H9 (cell line): ENCODE data around the gene CTNNA3. TPM values are rescaled to one million over a fixed set of nuclear protein-coding genes. Genes with fewer than 3 reads are reported as not detected.

Experiments
- DNase-seq: peaks from one replicate; pipeline ENCODE4 v3.0.0-alpha.2; 2017
- H2AFZ ChIP-seq: one replicate; pipeline ENCODE4 v1.6.1; 2013; ENCODE audit warnings: mild to moderate bottlenecking, low read length, control low read depth, moderate library complexity
- H2AK5ac ChIP-seq: 2 replicates; pipeline ENCODE4 v1.6.1; 2013; ENCODE audit warnings: low read length, control low read depth, mixed read lengths; ENCODE audit not compliant: insufficient read length
- H2BK120ac ChIP-seq: one replicate; pipeline ENCODE4 v1.6.1; 2013; ENCODE audit warnings: low read depth, mild to moderate bottlenecking, low read length, control low read depth, inconsistent platforms; ENCODE audit not compliant: poor library complexity, severe bottlenecking
- H2BK12ac ChIP-seq: 2 replicates; pipeline ENCODE4 v1.6.1; 2013; ENCODE audit warnings: low read length, control low read depth, mixed read lengths, low read depth; ENCODE audit not compliant: insufficient read length
- H2BK15ac ChIP-seq: 2 replicates; pipeline ENCODE4 v1.6.1; 2013; ENCODE audit warnings: low read depth, low read length, control low read depth
- H2BK20ac ChIP-seq: one replicate; pipeline ENCODE4 v1.6.1; 2013; ENCODE audit warnings: low read depth, mild to moderate bottlenecking, low read length, control low read depth, inconsistent platforms; ENCODE audit not compliant: poor library complexity, severe bottlenecking
- H2BK5ac ChIP-seq: 2 replicates; pipeline ENCODE4 v1.6.1; 2013; ENCODE audit warnings: low read length, control low read depth, mixed read lengths; ENCODE audit not compliant: insufficient read length
- H3K14ac ChIP-seq: 2 replicates; pipeline ENCODE4 v1.6.1; 2013; ENCODE audit warnings: low read length, control low read depth; ENCODE audit not compliant: insufficient read depth
- H3K18ac ChIP-seq: 2 replicates; pipeline ENCODE4 v1.6.1; 2013; ENCODE audit warnings: low read depth, mild to moderate bottlenecking, mixed read lengths, low read length, control low read depth; ENCODE audit not compliant: insufficient read length
- H3K23ac ChIP-seq: 2 replicates; pipeline ENCODE4 v1.6.1; 2013; ENCODE audit warnings: low read length, control low read depth, mixed read lengths, low read depth; ENCODE audit not compliant: insufficient read length
- H3K23me2 ChIP-seq: 2 replicates; pipeline ENCODE4 v1.6.1; 2013; ENCODE audit warnings: low read depth, mild to moderate bottlenecking, mixed read lengths, low read length, control low read depth; ENCODE audit not compliant: insufficient read length, poor library complexity, severe bottlenecking
- H3K27ac ChIP-seq: 2 replicates; pipeline ENCODE4 v1.5.1; 2013; ENCODE audit warnings: low read length, control low read depth, mixed read lengths, low read depth; ENCODE audit not compliant: insufficient read length
- H3K27me3 ChIP-seq: 2 replicates; pipeline ENCODE4 v1.6.1; 2013; ENCODE audit warnings: low read length, control low read depth, inconsistent platforms; ENCODE audit not compliant: insufficient read depth
- H3K4ac ChIP-seq: 2 replicates; pipeline ENCODE4 v1.6.1; 2013; ENCODE audit warnings: low read depth, mild to moderate bottlenecking, control low read depth, inconsistent platforms, low read length, moderate library complexity
- H3K4me1 ChIP-seq: 2 replicates; pipeline ENCODE4 v1.6.1; 2013; ENCODE audit warnings: low read length, control low read depth, inconsistent platforms; ENCODE audit not compliant: insufficient read depth
- H3K4me2 ChIP-seq: 2 replicates; pipeline ENCODE4 v1.6.1; 2013; ENCODE audit warnings: low read length, control low read depth, mixed read lengths; ENCODE audit not compliant: insufficient read length, insufficient read depth
- H3K56ac ChIP-seq: 2 replicates; pipeline ENCODE4 v1.6.1; 2013; ENCODE audit warnings: low read depth, mild to moderate bottlenecking, mixed read lengths, low read length, control low read depth; ENCODE audit not compliant: insufficient read length
- H3K79me1 ChIP-seq: 2 replicates; pipeline ENCODE4 v1.6.1; 2013; ENCODE audit warnings: low read depth, mild to moderate bottlenecking, moderate library complexity, low read length, control low read depth, inconsistent platforms; ENCODE audit not compliant: insufficient read depth, poor library complexity, severe bottlenecking
- H3K79me2 ChIP-seq: 2 replicates; pipeline ENCODE4 v1.6.1; 2013; ENCODE audit warnings: low read length, control low read depth, inconsistent platforms; ENCODE audit not compliant: insufficient read depth
- H3K9ac ChIP-seq: 2 replicates; pipeline ENCODE4 v1.6.1; 2013; ENCODE audit warnings: low read length, control low read depth, mixed read lengths; ENCODE audit not compliant: insufficient read length; ENCODE audit errors: extremely low read depth
- H3K9me3 ChIP-seq: one replicate; pipeline ENCODE4 v1.6.1; 2013; ENCODE audit warnings: low read depth, low read length, inconsistent platforms; ENCODE audit not compliant: control insufficient read depth
- H3T11ph ChIP-seq: one replicate; pipeline ENCODE4 v1.6.1; 2013; ENCODE audit warnings: mild to moderate bottlenecking, low read length, control low read depth, inconsistent platforms
- H4K20me1 ChIP-seq: one replicate; pipeline ENCODE4 v1.6.1; 2013; ENCODE audit not compliant: control insufficient read depth, insufficient read length, insufficient read depth
- H4K5ac ChIP-seq: 2 replicates; pipeline ENCODE4 v1.6.1; 2013; ENCODE audit warnings: low read depth, mild to moderate bottlenecking, mixed read lengths, low read length, control low read depth; ENCODE audit not compliant: insufficient read length
- H4K8ac ChIP-seq: replicated peaks from 2 replicates; pipeline ENCODE4 v1.6.1; 2013; ENCODE audit warnings: low read length, control low read depth, mixed read lengths, low read depth; ENCODE audit not compliant: insufficient read length
- H4K91ac ChIP-seq: 2 replicates; pipeline ENCODE4 v1.6.1; 2013; ENCODE audit warnings: low read depth, mild to moderate bottlenecking, moderate library complexity, mixed read lengths, low read length, control low read depth; ENCODE audit not compliant: insufficient read length
- H3K27ac Mint-ChIP-seq, 3 experiments: 2 replicates in 2 of 3; 3 replicates in 1 of 3; pipeline ENCODE4 v1.8.0; 2020 to 2021; ENCODE audit warnings: mixed read lengths in 3 of 3, mild to moderate bottlenecking in 1 of 3, moderate library complexity in 1 of 3
- H3K27me3 Mint-ChIP-seq: 2 replicates; pipeline ENCODE4 v1.8.0; 2021; ENCODE audit warnings: low read depth, mild to moderate bottlenecking, moderate library complexity, mixed read lengths
- H3K36me3 Mint-ChIP-seq, 3 experiments: 2 replicates in 2 of 3; 3 replicates in 1 of 3; pipeline ENCODE4 v1.8.0; 2020 to 2021; ENCODE audit warnings: low read depth in 3 of 3, mixed read lengths in 3 of 3; ENCODE audit not compliant: insufficient read depth in 1 of 3
- H3K4me1 Mint-ChIP-seq, 2 experiments: 2 replicates each; pipeline ENCODE4 v1.8.0; 2020; ENCODE audit warnings: mixed read lengths in 2 of 2
- H3K4me3 Mint-ChIP-seq, 2 experiments: 2 replicates in 1 of 2; 3 replicates in 1 of 2; pipeline ENCODE4 v1.8.0; 2020 to 2021; ENCODE audit warnings: mild to moderate bottlenecking in 2 of 2, mixed read lengths in 2 of 2, moderate library complexity in 1 of 2
- H3K9me3 Mint-ChIP-seq, 2 experiments: 2 replicates in 1 of 2; 3 replicates in 1 of 2; pipeline ENCODE4 v1.8.0; 2020; ENCODE audit warnings: mild to moderate bottlenecking in 2 of 2, mixed read lengths in 2 of 2, moderate library complexity in 1 of 2
- CTCF ChIP-seq: fragments of 200-600 bp; sonication (generic); conservative IDR thresholded peaks from 3 replicates; pipeline ENCODE4 v1.8.0; 2021; ENCODE audit warnings: antibody characterized with exemption, mild to moderate bottlenecking
- total RNA-seq: library from RNA; stranded (reverse); gene quantifications from 2 replicates; pipeline ENCODE4 v1.2.1, GENCODE V29; 2021

The CTNNA3 gene
- total RNA-seq, 1 experiment from 2014 or later = 3.3 TPM

GRCh38 chr10:65952086-65952485 lies 1743.9 kb downstream of the CTNNA3 start:
- Histone ChIP-seq H2BK20ac (no peak overlapping the region), H4K20me1 (no peaks in the 10 kb centered on the region), H3K56ac (no peak overlapping the region), H3K23ac (no peak overlapping the region), H3K9me3 (no peaks in the 10 kb centered on the region), H2BK5ac (no peak overlapping the region), H2BK15ac (no peak overlapping the region), H4K5ac (no peak overlapping the region), H3K4ac (no peak overlapping the region), H3K27ac (no peak overlapping the region), H2AK5ac (no peak overlapping the region), H2BK12ac (no peak overlapping the region), H4K91ac (no peak overlapping the region), H3K14ac (no peak overlapping the region), H2BK120ac (no peak overlapping the region), H3K79me2 (no peaks in the 10 kb centered on the region), H3K9ac (no peak overlapping the region), H3K4me2 (no peak overlapping the region), H3K18ac (no peak overlapping the region), H3K4me1 (no peaks in the 10 kb centered on the region), H3K27me3 (no peaks in the 10 kb centered on the region), H3K79me1 (no peaks in the 10 kb centered on the region), H4K8ac (no peak overlapping the region), H3T11ph (no peak overlapping the region), H2AFZ (no peak overlapping the region), H3K23me2 (no peaks in the 10 kb centered on the region)
- DNase-seq = no peak
- Mint-ChIP-seq H3K4me3 (no peak overlapping the region), H3K36me3 (no peaks in the 10 kb centered on the region; a peak in 2 of 7 replicates), H3K27ac (no peak overlapping the region), H3K4me1 (no peaks in the 10 kb centered on the region), H3K27me3 (no peaks in the 10 kb centered on the region), H3K9me3 (peaks cover 1 to 3% of the 10 kb centered on the region in 2 experiments; a peak in 2 of 5 replicates)
- TF ChIP-seq CTCF = no peak
